Kidney (tissue), 14 donors: ENCODE data around the gene FUT1. TPM values are rescaled to one million over a fixed set of nuclear protein-coding genes. Genes with fewer than 3 reads are reported as not detected.

Source experiments
- DNase-seq, 5 donors: peaks; one replicate each; pipeline ENCODE4 v3.0.0-alpha.2; 2013 to 2020
- FAIRE-seq: peaks from 2 replicates; lab custom pipeline; 2012; peaks lifted over from hg19 to GRCh38; lab: Jason Lieb, UNC
- H3K27ac ChIP-seq, 2 donors: one replicate each; pipeline ENCODE4 v1.7.0; 2013; ENCODE audit warnings: low read depth in 2 of 2, low read length in 2 of 2, inconsistent platforms in 1 of 2
- H3K27me3 ChIP-seq: one replicate; pipeline ENCODE4 v1.7.1; 2013; ENCODE audit warnings: low read length, inconsistent platforms; ENCODE audit not compliant: control insufficient read depth, insufficient read depth
- H3K36me3 ChIP-seq, 3 donors: one replicate each; pipeline versions ENCODE4 v1.7.0 to v1.7.1; 2013; ENCODE audit warnings: low read length in 3 of 3, control low read depth in 1 of 3, inconsistent platforms in 1 of 3; ENCODE audit not compliant: insufficient read depth in 3 of 3, control insufficient read depth in 2 of 3
- H3K4me1 ChIP-seq, 3 donors: one replicate each; pipeline versions ENCODE4 v1.7.0 to v1.7.1; 2013; ENCODE audit warnings: low read length in 3 of 3, inconsistent platforms in 1 of 3, low read depth in 1 of 3; ENCODE audit not compliant: control insufficient read depth in 2 of 3, insufficient read depth in 2 of 3
- H3K4me3 ChIP-seq, 3 donors: one replicate each; pipeline versions ENCODE4 v1.7.0 to v1.8.1; 2013; ENCODE audit warnings: low read length in 3 of 3, control low read depth in 1 of 3, inconsistent platforms in 1 of 3
- H3K9ac ChIP-seq, 3 donors: one replicate each; pipeline versions ENCODE4 v1.7.0 to v1.7.1; 2013; ENCODE audit warnings: low read length in 3 of 3, control low read depth in 1 of 3, inconsistent platforms in 1 of 3
- H3K9me3 ChIP-seq, 3 donors: one replicate each; pipeline versions ENCODE4 v1.7.0 to v1.7.1; 2013; ENCODE audit warnings: low read length in 3 of 3, control low read depth in 1 of 3, inconsistent platforms in 1 of 3; ENCODE audit not compliant: control insufficient read depth in 2 of 3, insufficient read depth in 1 of 3
- CTCF ChIP-seq: IDR thresholded peaks from 3 replicates; pipeline ENCODE4 v1.5.1; 2012; ENCODE audit warnings: mild to moderate bottlenecking, moderate library complexity, borderline replicate concordance; ENCODE audit not compliant: insufficient read depth; ENCODE audit errors: extremely low read depth
- intact Hi-C: fragments of 100-400 bp; cut with DNase I; formaldehyde crosslinking; loops from one replicate; pipeline ENCODE4 v1.11.1; 2022
- polyA plus RNA-seq: library from polyadenylated mRNA; stranded (reverse); fragments of 350-450 nt; fragmentation: Illumina TruSeq; extraction: RNeasy Lipid Tissue Mini Kit (QIAGEN cat#74804); gene quantifications from one replicate; pipeline ENCODE4 v1.2.3, GENCODE V29; 2014; ENCODE audit warnings: low read depth, low replicate concordance; ENCODE audit not compliant: insufficient read depth
- total RNA-seq: library from RNA; stranded (reverse); fragmentation: NEBNext Ultra II Directional; extraction: Animal tissue kit (Norgen Biotek cat#: 25700); gene quantifications from one replicate; pipeline ENCODE4 v1.2.1, GENCODE V29; 2021
- donor health status: control.
- donor health status: control.
- donor health status: control.
- donor health status: control.
- donor health status: control.
- donor health status: DM: yes; HTN: yes; CAD: no.
- donor health status: Normal renal cell carcinoma (clear cell type).

FUT1 gene
- total and polyA plus RNA-seq, 2 donors from 2014 or later: 2.3 to 4.3 TPM

DNA sequence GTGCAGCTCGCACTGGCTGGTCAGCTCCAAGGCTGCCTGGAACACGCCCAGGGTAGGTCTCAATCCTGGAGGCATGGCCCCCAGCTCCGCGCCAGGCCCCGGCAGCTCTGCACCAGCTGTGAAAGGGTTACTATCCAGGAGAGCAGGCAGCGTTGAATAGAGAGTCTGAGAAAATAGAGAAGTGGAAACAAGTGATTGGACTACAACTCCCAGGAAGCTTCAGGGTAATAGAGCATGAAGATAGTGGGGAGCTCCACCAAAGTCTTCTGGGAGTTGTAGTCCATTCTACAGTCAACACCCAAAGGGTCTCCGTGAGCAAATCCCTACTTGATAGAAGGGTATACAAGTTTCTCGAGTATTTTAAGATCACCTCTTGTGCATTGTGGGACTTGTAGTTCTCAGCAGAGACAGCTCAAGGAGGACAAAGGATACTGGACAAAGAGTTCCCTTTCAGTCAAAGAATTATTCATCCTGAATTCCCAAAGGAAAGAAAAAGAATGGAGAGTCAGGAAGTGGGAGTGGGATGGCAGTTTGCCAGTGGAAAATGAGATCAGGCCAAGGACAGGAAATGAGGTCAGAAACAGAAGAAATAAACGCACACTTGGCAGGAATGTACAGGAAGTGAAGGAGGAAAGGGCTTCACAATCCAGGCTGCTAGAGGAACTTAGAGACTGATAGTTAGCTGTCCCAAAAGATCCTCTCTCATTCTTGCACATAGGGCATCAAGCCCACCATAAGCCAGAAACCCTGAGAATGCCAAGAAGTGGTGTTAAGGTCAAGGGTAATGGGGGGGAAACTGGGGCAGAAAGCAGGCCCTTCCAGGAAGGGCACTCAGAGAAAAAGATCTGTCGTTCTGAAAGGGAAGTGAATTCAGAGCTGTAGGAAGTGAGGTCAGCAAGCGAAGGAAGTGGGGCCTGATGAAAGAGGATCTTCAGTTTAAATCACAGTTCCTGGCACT lies 27.4 kb downstream of the FUT1 start:
- Histone ChIP-seq H3K9me3 (no peaks in the 10 kb centered on the region), H3K36me3 (peaks cover 0 to 3% (median 0%) of the 10 kb centered on the region in 3 donors), H3K27ac (peak overlapping the region; percentile 48 to 92), H3K4me1 (peaks cover 0 to 7% (median 0%) of the 10 kb centered on the region in 3 donors), H3K27me3 (no peaks in the 10 kb centered on the region), H3K4me3 (no peak overlapping the region), H3K9ac (no peak overlapping the region)
- intact Hi-C loops: no loop called here
- no peak for TF ChIP-seq CTCF
- DNase-seq (peak in 3 of 5 donors; percentile 74 to 96 (median 86)), FAIRE-seq (no peak)

DNA sequence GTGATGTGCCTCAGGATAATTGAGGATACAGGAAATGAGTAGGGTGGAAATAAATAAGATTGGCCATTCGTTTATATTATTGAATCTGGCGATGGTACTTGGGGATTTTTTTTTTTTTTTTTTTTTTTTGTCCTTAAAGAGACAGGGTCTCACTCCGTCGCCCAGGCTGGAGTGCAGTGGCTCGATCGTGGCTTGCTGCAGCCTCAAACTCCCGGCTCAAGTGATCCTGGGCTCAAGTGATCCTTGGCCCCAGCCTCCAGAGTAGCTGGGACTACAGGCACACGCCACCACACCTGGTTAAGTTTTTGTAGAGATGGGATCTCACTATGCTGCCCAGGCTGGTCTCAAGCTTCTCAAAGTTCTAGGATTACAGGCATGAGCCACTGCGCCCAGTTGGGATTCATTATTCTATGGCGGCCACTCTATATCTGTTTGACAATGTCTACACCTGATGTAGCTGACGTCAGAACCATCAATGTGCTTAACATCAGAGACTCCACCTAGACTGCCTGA lies 30.2 kb downstream of the FUT1 start:
- FAIRE-seq: no peak
- peaks cover 0 to 11% (median 0%) of the 10 kb centered on the region in 3 donors for H3K4me1 ChIP-seq
- peaks cover 0 to 3% (median 0%) of the 10 kb centered on the region in 3 donors for H3K36me3 ChIP-seq
- no peak overlapping the region for H3K9ac ChIP-seq
- intact Hi-C loops: no loop called here
- no peak overlapping the region for H3K4me3 ChIP-seq
- peak in 1 of 5 donors; percentile 71 for DNase-seq
- no peak overlapping the region for H3K27ac ChIP-seq
- H3K9me3 ChIP-seq: no peaks in the 10 kb centered on the region
- no peaks in the 10 kb centered on the region for H3K27me3 ChIP-seq
- TF ChIP-seq CTCF: no peak

DNA sequence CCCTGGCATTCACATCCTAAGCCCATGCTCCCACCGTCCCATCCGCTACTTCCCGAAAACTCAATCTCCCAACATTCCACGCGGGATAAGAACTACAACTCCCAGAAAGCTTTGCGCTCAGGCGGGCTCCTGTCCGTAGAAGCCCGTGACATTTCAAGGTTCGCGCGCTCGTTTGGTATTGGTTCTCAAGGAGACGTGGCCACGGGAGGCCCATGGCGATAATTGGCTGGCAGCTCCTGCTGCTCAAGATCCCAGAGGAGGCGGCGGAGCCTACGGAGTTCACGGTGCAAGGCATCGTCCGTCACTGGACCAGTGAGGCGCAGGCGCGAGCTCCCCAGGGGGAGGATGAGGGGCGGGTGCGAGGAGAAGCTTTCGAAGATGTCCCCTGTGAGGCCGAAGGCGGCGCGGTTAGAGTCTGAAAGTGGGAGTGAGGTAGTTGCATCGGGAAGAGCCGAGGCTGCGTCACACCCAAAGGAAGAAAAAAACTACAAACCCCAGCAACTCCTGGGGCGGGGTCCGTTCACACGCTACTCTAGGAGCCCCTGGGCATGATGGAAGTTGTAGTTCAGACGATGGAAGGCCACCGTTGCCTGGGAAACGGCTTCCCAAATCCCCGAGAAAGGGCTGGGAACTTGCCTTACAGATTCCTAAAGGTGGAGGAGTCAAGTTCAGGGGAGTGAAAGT lies 31.7 kb downstream of the FUT1 start:
- Histone ChIP-seq H3K4me3 (peak overlapping the region; percentile 76 to 91 (median 77)), H3K27ac (peak overlapping the region; percentile 79 to 87)

More for the DNA sequence above, 31.7 kb downstream of the FUT1 start:
- H3K36me3 ChIP-seq: no peaks in the 10 kb centered on the region
- no peak for TF ChIP-seq CTCF
- peak; percentile 98 to 100 (median 99) for DNase-seq
- H3K9ac ChIP-seq: peak overlapping the region in 2 of 3 donors; percentile 71 to 80
- peak; percentile 92 for FAIRE-seq
- H3K9me3 ChIP-seq: no peaks in the 10 kb centered on the region
- intact Hi-C loops: no loop called here
- no peaks in the 10 kb centered on the region for H3K27me3 ChIP-seq
- H3K4me1 ChIP-seq: peaks cover 0 to 14% (median 0%) of the 10 kb centered on the region in 3 donors
